HG03558 (cell line): ENCODE measurements around the gene ZNF527.
"Not testable (repeated sequence)": the region's sequence is repeated elsewhere in the genome, so short reads cannot be mapped to it uniquely, and the experiment has no call there.

Experiments
- ATAC-seq: cut with Tn5 transposase; IDR thresholded peaks from one replicate; pipeline ENCODE4 v1.9.1; 2021; ENCODE audit warnings: moderate number of reproducible peaks; ENCODE audit not compliant: unreplicated experiment; ENCODE audit errors: extremely low read depth

The ZNF527 gene

DNA sequence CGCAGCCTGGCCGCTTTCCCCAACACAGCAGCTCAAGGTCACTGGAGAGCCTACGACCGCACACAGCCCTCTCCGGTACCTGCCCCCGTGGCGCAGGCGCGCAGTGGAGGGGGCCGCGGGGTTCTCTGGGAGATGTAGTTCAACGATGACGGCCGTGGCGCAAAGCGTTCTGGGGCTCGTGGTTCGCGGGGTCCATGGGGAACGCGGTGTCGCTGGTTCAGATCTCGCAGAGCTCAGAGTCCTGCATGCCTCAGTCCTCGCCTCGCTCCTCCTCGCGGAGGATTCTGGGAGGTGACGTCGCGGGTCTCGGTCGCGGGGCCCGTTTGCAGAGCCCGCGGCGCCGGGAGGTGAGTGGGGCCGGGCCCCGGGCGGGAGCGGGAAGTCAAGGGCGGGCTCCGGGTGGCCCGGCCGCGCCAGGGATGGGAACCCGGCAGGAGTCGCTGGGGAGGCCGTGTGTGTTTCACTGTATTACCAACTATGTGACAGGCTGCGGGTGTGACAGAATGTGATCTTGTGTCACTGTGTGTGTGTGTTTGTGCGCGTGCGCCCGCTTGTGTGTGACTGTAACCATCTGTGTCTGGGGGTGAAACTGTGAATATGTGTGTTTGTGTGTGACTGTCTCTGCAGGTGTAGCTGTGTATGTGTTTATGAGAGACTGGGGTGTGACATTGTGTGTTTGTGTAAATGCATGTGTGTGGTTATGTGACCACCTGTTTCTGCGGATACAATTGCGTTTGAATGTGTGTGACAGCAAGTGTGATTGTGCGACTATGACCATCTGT lies at the start of gene ZNF527:
Gene ZNF527 (plus strand): TSS at position 220 of the 782 bp plus-strand sequence. CDS start 3,100 bp downstream, outside the sequence.
- ATAC-seq, result peak; percentile 90

DNA sequence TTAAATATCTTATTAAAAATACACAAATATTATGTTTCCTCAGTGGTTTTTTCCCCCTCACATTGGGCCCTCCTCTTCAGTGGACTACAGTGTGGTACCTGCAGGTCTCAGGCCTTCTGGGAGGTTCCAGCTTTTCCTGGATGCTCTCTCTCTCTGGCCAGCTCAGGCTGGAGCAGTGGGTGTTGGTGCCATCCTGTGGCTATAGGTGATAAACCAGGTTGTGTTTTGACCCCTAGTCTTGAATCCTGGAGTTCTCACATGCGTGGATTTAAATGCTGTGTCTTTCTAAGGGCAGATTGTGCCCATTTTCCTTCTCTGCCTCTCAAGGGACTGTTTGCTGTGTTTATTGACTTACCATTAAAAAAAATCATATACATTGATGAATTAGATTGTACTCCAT lies 41.2 kb upstream of the ZNF527 start:
- ATAC-seq, result no peak

DNA sequence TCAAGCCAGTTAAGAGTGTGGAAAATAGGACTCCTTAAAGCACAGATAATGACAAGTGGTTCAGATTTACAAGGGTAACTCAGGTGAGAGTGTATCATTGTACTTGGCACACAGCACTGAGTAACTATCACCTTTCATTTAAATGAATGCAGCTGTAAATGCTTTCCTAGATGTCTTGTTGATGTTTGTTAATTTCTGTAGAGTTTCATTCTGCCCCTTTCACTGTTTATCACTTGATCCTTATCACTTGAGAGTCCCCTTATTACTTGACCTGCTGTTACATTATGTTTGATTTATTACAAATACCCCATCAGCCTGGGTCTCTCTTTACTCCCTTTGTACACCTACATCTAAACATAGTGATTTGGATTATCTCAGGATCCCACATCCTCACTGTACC lies 38.1 kb upstream of the ZNF527 start:
- no peak for ATAC-seq

DNA sequence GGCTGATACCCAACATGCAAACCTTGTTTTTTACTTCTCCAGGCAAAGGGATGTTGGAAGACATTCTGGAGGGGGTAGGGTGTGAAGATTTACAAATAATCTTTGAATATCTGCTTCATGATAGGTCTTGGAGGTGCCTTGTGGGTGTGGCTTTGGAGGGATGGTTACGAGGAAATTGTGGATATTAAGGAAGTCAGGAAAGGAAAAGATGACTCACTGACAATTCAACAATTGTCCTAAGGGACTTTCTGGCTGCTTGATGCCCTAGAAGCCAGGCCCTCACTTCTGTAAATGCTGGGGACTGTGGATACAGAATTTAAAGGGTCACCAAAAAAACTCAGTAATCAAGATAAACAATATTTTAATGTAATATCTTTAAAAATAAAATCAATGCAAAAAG lies 37.4 kb upstream of the ZNF527 start:
- ATAC-seq, result no peak

DNA sequence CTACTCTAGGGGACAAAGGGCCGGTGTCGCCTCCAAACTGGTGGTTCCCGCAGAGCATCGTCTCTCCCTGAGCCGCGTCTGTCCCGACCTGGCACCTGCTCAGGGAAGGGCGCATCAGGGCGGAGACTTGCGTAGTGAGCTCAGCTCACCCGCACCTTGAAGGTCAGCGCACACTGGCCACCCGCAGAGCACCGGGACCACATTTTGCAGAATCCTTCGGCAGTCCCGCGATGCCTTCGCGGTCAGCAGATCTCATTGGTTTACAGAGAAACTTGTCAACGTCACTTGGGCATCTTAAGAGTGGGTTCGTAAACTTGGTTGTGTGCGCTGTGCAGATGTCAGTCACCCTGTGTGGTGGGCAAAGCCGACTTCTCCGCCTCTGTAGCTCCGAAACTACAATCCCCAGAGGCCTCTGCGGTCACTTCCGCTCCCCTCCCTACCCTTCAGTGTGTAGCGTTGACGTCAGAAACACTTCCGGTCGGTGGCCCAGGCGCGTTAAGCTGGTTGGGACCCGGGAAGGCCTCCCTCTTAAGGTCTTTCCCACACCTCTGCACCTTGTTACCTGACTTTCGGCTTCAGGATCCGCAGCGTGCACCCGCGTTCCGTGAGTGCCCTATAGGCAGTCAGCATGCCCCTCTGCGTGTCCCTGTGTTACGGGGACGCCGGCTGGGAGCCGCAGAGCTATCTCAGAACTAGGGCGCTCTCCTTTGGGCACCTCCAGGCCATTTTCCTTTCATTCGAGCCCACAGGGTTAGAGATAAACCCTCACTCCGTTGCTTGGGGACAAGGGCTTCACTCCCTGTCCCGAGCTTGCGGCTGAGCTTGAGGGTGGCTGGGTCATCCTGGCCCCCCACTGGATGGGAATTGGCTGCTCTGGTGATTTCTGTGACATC lies 36.5 kb upstream of the ZNF527 start:
- ATAC-seq, result peak; percentile 79

DNA sequence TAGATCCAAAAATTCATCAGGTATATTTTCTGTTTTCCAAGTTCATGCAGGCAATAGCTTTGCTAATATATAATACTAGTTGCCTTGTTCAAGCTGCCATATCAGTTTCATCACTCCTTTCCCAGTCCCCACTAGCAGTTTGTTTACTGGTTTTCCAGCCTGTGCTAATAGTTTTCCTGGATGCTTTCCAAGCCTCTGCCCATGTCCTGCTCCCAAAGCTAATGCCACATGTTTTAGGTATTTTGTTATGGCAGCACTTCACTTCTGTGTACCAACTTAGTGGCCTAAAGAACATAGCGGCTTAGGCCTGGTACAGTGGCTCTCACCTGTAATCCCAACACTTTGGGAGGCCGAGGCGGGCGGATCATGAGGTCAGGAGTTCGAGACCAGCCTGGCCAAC lies 28.1 kb upstream of the ZNF527 start:
- no peak for ATAC-seq

DNA sequence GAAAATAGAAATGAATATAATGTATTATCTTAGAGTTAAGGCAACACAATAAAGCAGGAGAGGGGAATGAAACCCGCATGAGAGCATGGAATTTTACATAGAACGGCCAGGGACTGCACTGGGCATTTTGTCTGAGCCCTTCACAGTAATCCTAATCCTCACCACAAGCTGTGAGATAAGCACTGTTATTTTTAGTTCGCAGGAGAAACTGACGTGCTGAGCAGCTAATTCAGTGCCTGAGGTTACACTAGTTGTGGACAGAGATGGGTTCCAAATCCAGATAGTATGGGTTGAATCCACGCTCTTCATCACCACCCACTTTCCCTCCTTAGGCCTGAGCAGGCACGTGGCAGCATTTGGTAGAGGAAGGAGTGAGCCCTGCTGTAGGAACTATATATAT lies 24.8 kb upstream of the ZNF527 start:
- no peak for ATAC-seq

DNA sequence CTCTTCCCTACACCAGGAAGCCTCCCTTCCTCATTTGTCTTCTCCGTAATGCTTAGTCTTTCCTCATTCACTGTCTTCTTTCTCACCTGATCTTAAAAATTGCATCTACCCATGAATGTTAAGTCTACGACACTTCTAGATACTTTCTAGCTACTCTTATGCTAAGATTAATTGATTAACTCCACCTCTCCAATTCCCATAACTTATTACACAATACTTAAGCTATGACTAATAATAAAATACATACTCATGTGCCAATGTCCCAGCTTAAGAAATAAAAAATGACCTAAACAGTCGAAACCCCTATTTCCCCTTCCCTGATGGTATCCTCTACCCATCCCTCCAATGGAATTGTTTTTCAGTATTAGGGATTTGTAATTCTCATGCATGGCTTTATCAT lies 22.8 kb upstream of the ZNF527 start:
- ATAC-seq, result no peak

DNA sequence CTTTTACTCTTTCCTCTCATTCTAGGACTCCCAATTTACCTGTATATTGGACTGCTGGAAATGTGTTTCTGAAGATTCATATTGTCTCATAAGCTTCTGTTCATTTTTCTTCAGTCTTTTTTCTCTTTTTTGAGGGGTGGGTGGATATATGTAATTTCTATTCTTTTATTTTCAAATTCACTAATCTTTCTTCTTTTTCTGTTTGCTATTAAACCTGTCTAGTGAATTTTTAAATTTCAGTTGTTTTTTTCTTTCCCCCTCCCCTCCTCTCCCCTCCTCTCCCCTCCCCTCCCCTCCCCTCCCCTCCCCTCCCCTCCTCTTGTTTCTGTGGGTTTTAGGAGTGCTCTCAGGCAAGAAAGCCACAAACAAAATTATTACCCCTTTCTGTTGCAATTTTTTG lies 16.9 kb upstream of the ZNF527 start:
- no peak for ATAC-seq

DNA sequence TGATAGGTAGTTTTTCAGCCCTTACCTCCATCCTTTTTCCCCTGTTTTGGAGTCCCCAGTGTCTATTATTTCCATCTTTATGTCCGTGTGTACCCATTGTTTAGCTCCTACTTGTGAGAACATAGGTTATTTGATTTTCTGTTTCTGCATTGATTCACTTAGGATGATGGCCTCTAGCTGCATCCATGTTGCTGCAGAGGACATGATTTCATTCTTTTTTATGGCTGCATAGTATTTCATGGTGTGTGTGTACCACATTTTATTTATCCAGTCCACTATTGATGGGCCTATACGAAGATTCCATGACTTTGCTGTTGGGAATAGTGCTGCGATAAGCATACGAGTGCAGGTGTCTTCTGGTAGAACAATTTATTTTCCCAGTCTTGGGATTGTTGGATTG lies 15.0 kb upstream of the ZNF527 start:
- no peak for ATAC-seq

DNA sequence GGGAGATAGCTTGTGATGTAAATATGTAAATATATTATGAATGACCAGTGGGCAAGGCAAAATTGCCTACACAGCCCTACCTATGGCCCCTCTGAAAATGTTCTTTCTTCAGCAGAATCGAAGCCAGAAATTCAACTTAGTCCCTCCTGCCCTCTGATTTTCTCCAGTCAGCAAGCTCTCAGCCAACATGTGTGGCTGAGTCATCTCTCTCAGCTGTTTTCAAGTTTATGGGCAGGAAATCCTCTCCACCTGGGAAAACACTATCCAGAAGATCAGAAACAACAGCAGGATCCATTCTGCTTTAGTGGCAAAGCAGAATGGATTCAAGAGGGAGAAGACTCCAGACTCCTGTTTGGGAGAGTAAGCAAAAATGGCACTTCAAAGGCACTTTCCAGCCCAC lies 8.9 kb upstream of the ZNF527 start:
- ATAC-seq, result no peak

DNA sequence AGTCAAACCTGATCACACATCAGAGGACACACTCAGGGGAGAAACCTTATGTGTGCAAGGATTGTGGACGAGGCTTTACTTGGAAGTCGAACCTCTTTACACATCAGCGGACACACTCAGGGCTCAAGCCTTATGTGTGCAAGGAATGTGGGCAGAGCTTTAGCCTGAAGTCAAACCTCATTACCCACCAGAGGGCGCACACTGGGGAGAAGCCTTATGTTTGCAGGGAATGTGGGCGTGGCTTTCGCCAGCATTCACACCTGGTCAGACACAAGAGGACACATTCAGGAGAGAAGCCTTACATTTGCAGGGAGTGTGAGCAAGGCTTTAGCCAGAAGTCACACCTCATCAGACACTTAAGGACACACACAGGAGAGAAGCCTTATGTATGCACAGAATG lies 8.2 kb upstream of the ZNF527 start:
- no peak for ATAC-seq

DNA sequence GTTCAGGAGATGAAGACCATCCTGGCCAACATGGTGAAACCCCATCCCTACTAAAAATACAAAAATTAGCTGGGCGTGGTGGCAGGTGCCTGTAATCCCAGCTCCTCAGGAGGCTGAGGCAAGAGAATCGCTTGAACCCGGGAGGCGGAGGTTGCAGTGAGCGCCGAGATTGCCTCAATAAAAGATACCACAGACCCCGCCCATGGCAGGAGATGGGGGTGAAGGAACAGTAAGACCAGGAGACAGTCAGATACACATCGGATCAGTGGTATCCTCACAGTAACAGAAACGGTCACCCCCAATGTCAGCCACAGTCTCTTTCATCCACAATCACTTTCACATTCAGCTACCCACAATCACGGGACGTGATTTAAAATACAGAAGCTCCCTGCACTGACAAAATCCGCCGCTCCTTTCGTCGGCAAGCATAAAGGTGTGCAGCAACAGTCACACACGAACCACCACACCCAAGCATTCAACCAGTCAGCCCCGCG lies 466 bp upstream of the ZNF527 start:
- ATAC-seq, result not testable (repeated sequence)

DNA sequence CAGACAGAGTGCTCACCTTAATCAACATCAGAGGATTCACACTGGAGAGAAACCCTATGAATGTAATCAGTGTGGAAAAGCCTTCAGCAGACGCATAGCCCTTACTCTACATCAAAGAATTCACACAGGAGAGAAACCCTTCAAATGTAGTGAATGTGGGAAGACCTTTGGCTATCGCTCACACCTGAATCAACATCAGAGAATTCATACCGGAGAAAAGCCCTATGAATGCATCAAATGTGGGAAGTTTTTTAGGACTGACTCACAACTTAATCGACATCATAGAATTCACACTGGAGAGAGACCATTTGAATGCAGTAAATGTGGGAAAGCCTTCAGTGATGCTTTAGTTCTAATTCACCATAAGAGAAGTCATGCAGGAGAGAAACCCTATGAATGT lies 18.3 kb downstream of the ZNF527 start:
- no peak for ATAC-seq

DNA sequence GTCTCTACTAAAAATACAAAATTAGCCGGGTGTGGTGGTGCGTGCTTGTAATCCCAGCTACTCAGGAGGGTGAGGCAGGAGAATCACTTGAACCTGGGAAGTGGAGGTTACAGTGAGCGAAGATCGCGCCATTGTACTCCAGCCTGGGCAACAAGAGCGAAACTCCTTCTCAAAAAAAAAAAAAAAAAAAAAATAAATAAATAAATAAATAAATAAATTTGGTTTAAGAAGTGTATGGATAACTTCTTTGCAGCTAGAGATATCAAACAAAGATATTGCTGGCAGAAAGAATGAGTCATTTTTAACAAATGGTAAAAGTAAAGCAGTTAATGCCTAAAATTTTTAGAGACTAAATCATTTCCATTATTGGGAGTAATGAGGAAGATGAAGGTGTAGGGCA lies 20.5 kb downstream of the ZNF527 start:
- not testable (repeated sequence) for ATAC-seq

DNA sequence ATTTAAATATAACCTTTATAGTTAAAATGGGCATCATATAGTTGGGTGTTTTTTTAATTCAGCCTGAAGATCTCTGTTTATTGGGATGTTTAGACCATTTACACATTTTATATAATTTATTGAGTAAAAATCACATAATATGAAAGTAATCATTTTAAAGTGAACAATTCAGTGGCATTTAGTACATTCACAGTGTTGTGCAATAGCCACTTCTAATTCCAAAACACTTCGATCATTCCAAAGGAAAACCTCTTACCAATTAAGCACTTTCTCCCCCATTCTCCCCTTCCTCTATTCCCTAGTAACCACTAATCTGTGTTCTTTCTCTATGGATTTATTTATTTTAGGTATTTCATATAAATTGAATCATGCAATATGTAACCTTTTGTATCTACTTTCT lies 30.2 kb downstream of the ZNF527 start:
- no peak for ATAC-seq

DNA sequence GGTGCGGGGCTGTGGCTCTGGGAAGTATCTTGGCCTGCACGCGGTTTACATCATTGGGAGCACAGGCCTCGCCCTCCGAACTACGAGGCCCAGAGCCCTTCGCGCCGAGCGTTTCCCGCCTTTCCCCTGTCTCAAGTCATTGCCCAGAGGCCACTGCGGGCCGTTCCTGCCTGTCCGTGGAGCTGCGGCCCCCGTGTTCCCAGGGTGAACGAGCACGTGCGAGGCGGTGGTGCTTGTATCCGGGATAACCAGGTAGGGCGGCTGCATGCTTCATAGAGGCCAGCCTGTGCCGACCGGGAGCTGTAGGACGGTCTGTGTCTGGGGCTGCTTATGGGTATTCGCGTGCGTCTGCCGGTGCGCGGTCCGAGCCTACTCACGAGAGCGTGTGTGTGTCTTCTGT lies 32.5 kb downstream of the ZNF527 start:
- ATAC-seq, result no peak

DNA sequence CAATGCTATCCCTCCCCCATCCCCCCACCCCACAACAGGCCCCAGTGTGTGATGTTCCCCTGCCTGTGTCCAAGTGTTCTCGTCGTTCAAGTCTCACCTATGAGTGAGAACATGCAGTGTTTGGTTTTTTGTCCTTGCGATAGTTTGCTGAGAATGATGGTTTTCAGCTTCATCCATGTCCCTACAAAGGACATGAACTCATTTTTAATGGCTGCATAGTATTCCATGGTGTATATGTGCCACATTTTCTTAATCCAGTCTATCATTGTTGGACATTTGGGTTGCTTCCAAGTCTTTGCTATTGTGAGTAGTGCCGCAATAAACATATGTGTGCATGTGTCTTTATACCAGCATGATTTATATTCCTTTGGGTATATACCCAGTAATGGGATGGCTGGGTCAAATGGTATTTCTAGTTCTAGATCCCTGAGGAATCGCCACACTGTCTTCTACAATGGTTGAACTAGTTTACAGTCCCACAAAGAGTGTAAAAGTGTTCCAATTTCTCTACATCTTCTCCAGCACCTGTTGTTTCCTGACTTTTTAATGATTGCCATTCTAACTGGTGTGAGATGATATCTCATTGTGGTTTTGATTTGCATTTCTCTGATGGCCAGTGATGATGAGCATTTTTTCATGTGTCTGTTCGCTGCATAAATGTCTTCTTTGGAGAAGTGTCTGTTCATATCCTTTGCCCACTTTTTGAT lies 35.4 kb downstream of the ZNF527 start:
- ATAC-seq, result not testable (repeated sequence)

DNA sequence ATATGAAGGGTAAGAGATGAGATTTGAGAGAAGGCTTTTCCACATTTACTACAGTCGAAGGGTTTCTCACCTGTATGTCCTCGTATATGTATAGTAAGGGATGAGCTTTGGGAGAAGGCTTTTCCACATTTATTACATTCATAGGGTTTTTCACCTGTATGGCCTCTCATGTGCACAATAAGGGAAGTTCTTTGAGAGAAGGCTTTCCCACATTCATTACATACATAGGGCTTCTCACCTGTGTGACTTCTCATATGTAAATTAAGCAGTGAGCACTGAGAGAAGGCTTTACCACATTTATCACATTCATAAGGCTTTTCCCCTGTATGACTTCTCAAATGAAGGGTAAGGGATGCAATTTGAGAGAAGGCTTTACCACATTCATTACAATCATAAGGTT lies 41.8 kb downstream of the ZNF527 start:
- no peak for ATAC-seq

DNA sequence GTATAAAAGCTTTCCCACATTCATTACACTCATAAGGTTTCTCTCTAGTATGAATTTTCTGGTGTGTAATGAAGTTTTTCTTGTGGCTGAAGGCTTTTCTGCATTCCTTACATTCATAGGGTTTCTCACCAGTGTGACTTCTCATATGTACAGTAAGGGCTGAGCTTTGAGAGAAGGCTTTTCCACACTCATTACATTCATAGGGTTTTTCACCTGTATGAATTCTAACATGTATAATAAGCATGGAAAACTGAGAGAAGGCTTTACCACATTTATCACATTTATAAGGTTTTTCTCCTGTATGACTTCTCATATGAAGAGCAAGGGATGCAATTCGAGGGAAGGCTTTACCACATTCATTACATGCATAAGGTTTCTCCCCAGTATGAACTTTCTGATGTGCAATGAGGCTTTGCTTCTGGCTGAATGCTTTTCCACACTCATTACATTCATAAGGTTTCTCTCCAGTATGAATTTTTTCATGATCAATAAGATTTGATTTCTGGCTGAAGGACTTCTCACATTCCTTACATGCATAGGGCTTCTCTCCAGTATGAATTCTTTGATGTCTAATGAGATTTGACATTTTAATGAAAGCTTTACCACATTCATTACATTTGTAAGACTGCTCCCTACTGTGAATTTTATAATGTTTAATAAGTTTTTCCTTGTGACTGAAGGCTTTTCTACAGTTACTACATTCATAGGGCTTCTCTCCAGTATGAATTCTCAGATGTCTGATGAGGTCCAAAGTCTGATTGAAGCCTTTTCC lies 42.6 kb downstream of the ZNF527 start:
- ATAC-seq, result no peak
